DOHH2 (cell line): ENCODE data around the gene SMAD3.

ENCODE experiments used
- H3F3A ChIP-seq: fragments of 200-600 bp; sonication (generic), shearing (Covaris generic); 2 replicates; pipeline ENCODE4 v1.6.0; 2016; ENCODE audit warnings: antibody characterized with exemption, mild to moderate bottlenecking; ENCODE audit not compliant: control insufficient read depth, insufficient read depth
- H3K27ac ChIP-seq: fragments of 200-600 bp; sonication (generic); 2 replicates; pipeline ENCODE4 v1.5.1; 2014; ENCODE audit warnings: low read depth, mild to moderate bottlenecking, low read length, moderate library complexity
- H3K27me3 ChIP-seq: fragments of 200-600 bp; sonication (generic); 2 replicates; pipeline ENCODE4 v1.6.1; 2014; ENCODE audit warnings: mild to moderate bottlenecking, low read length, mixed read lengths; ENCODE audit not compliant: control insufficient read depth
- H3K36me3 ChIP-seq: fragments of 200-600 bp; sonication (generic); 2 replicates; pipeline ENCODE4 v1.6.1; 2014; ENCODE audit warnings: mild to moderate bottlenecking, low read length, moderate library complexity, mixed read lengths; ENCODE audit not compliant: control insufficient read depth
- H3K4me1 ChIP-seq: fragments of 200-600 bp; sonication (generic); 2 replicates; pipeline ENCODE4 v1.6.1; 2014; ENCODE audit warnings: mild to moderate bottlenecking, low read length, mixed read lengths; ENCODE audit not compliant: control insufficient read depth
- H3K4me2 ChIP-seq: fragments of 200-600 bp; sonication (generic); 2 replicates; pipeline ENCODE4 v1.6.0; 2014; ENCODE audit warnings: mild to moderate bottlenecking, low read length, moderate library complexity
- H3K4me3 ChIP-seq: fragments of 200-600 bp; sonication (generic); 2 replicates; pipeline ENCODE4 v1.5.1; 2014; ENCODE audit warnings: mild to moderate bottlenecking, low read length, mixed read lengths
- H3K79me2 ChIP-seq: fragments of 200-600 bp; sonication (generic); 2 replicates; pipeline ENCODE4 v1.6.1; 2014; ENCODE audit warnings: mild to moderate bottlenecking, low read length, mixed read lengths; ENCODE audit not compliant: control insufficient read depth
- H3K9me2 ChIP-seq: fragments of 200-600 bp; sonication (generic); replicated peaks from 2 replicates; pipeline ENCODE4 v1.6.1; 2014; ENCODE audit warnings: mild to moderate bottlenecking, low read length, mixed read lengths; ENCODE audit not compliant: control insufficient read depth
- H3K9me3 ChIP-seq: fragments of 200-600 bp; sonication (generic); 2 replicates; pipeline ENCODE4 v1.6.1; 2014; ENCODE audit warnings: antibody characterized with exemption, low read length, mixed read lengths; ENCODE audit not compliant: control insufficient read depth, insufficient read depth
- H4K20me1 ChIP-seq: fragments of 200-600 bp; sonication (generic); 2 replicates; pipeline ENCODE4 v1.6.0; 2014; ENCODE audit warnings: low read depth, mild to moderate bottlenecking, antibody characterized with exemption, low read length, moderate library complexity; ENCODE audit not compliant: control insufficient read depth, insufficient read depth
- EZH2phosphoT487 ChIP-seq: fragments of 200-600 bp; sonication (generic); IDR thresholded peaks from 2 replicates; pipeline ENCODE4 v1.6.1; 2017; ENCODE audit warnings: borderline replicate concordance, mild to moderate bottlenecking, antibody characterized with exemption, low read length, moderate library complexity, mixed read lengths
- TF ChIP-seq, protein P1 (sequence below): fragments of 200-600 bp; sonication (generic); IDR thresholded peaks from one replicate; pipeline ENCODE4 v1.5.1; 2014; ENCODE audit warnings: antibody characterized with exemption, mild to moderate bottlenecking, low read depth, low read length; ENCODE audit not compliant: poor library complexity, severe bottlenecking

The SMAD3 gene

DNA sequence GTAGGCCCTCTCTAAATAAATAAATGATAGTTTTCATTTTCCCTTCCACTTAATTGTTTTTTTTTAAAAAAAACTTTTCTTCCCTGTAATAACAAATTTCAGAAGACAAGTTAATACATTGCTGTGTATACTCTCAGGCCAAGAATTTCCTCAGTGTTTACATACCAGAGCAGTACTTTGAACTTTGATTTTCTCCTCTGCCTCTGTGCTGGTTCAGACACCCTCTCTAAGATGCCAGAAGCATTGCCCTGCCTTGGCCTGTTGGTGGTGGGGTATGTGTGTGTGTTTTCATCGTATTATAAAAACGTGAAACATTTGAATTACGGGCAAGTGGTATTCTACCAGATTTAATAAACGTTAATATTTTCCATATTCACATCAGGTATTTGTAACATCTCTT is 70.1 kb downstream of the SMAD3 start:
- Histone ChIP-seq H3K36me3 (no peaks in the 10 kb centered on the region), H3K9me2 (no peaks in the 10 kb centered on the region), H3K27me3 (no peaks in the 10 kb centered on the region), H3K4me3 (no peak overlapping the region), H3K4me1 (peaks cover 38% of the 10 kb centered on the region), H3K4me2 (no peak overlapping the region), H3K27ac (no peak overlapping the region), H4K20me1 (peaks cover 19% of the 10 kb centered on the region), H3K9me3 (no peaks in the 10 kb centered on the region), H3F3A (no peaks in the 10 kb centered on the region), H3K79me2 (peaks cover 40% of the 10 kb centered on the region)
- TF ChIP-seq, protein P1, sequence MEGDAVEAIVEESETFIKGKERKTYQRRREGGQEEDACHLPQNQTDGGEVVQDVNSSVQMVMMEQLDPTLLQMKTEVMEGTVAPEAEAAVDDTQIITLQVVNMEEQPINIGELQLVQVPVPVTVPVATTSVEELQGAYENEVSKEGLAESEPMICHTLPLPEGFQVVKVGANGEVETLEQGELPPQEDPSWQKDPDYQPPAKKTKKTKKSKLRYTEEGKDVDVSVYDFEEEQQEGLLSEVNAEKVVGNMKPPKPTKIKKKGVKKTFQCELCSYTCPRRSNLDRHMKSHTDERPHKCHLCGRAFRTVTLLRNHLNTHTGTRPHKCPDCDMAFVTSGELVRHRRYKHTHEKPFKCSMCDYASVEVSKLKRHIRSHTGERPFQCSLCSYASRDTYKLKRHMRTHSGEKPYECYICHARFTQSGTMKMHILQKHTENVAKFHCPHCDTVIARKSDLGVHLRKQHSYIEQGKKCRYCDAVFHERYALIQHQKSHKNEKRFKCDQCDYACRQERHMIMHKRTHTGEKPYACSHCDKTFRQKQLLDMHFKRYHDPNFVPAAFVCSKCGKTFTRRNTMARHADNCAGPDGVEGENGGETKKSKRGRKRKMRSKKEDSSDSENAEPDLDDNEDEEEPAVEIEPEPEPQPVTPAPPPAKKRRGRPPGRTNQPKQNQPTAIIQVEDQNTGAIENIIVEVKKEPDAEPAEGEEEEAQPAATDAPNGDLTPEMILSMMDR, result no peak
- no peak for TF ChIP-seq EZH2phosphoT487

DNA sequence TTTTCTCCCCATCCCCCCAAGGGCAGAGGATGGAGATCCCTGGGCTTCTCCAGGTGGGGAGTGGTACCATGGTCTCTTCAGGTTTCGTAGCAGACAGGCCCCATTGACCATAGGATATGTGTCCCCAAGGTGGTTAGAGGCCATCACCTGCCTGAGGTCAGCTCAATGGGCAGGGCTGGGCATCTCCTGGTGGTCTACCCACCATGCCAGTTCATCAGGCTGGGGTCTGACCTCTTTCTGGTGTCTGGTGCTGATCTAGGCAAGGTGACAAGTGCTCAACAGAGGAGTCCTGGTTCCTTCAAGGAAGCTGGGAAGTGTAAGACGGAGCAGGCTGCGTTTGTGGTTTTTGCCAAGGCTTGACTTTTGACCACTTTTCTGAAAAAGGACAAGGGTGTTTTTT is 71.4 kb downstream of the SMAD3 start:
- H3K4me3 ChIP-seq, result no peak overlapping the region
- no peak overlapping the region for H3K4me2 ChIP-seq
- no peak for TF ChIP-seq EZH2phosphoT487
- TF ChIP-seq, protein P1, result no peak
- no peaks in the 10 kb centered on the region for H3K36me3 ChIP-seq
- no peaks in the 10 kb centered on the region for H3K9me2 ChIP-seq
- H3F3A ChIP-seq, result no peaks in the 10 kb centered on the region
- H4K20me1 ChIP-seq, result peaks cover 24% of the 10 kb centered on the region
- peaks cover 38% of the 10 kb centered on the region for H3K4me1 ChIP-seq
- H3K9me3 ChIP-seq, result no peaks in the 10 kb centered on the region
- peaks cover 50% of the 10 kb centered on the region for H3K79me2 ChIP-seq
- H3K27me3 ChIP-seq, result no peaks in the 10 kb centered on the region
- H3K27ac ChIP-seq, result no peak overlapping the region

DNA sequence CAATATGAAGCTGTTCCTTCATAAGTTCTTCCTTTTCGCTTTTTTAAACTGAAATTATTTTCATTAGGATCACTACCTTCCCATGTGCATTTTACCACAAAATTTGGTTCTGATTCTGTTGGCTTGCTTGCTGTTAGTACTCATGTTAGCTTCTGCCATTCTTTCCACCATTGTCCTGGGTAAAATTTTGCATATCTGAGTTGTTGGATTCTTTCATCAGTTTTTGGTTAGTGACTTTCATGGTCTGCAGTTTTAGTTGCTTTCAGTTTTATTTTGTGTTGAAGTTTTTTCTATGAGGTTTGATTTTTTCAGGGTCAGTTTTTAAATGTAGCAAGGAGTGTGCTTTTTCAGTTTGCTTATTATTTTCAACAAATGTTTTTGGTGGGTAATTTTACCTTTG is 71.9 kb downstream of the SMAD3 start:
- Histone ChIP-seq H3K36me3 (no peaks in the 10 kb centered on the region), H3K27ac (no peak overlapping the region), H3K9me3 (no peaks in the 10 kb centered on the region), H4K20me1 (peaks cover 20% of the 10 kb centered on the region; the same call in 1 of the 2 replicates), H3K4me2 (no peak overlapping the region), H3K4me1 (peaks cover 38% of the 10 kb centered on the region), H3K9me2 (no peaks in the 10 kb centered on the region), H3F3A (no peaks in the 10 kb centered on the region), H3K79me2 (peaks cover 49% of the 10 kb centered on the region), H3K4me3 (no peak overlapping the region), H3K27me3 (no peaks in the 10 kb centered on the region)
- TF ChIP-seq EZH2phosphoT487, result no peak
- TF ChIP-seq, protein P1, result no peak
